Lower leg skin (tissue), 4 donors: ENCODE measurements around the gene SPON1. TPM values are rescaled to one million over a fixed set of nuclear protein-coding genes. Genes with fewer than 3 reads are reported as not detected.
"Not testable (repeated sequence)": the region's sequence is repeated elsewhere in the genome, so short reads cannot be mapped to it uniquely, and the experiment has no call there.

ENCODE experiments used
- DNase-seq, 2 donors: peaks; one replicate each; pipeline ENCODE4 v3.0.0-alpha.2; 2019; ENCODE audit warnings: low spot score in 2 of 2
- H3K4me3 ChIP-seq: fragments of 200-600 bp; sonication (generic); 2 replicates; pipeline ENCODE4 v1.5.1; 2017; ENCODE audit warnings: mild to moderate bottlenecking, low read depth; ENCODE audit not compliant: poor library complexity, severe bottlenecking
- POLR2A ChIP-seq, 2 donors: fragments of 450-650 bp; IDR thresholded peaks; one replicate each; pipeline ENCODE4 v1.6.1; 2016 to 2017; ENCODE audit warnings: antibody characterized with exemption in 2 of 2, mild to moderate bottlenecking in 1 of 2, moderate library complexity in 1 of 2
- WGBS, 2 donors: methylation state at CpG; one replicate each; pipeline ENCODE4 v1.1.5; 2018; 5-methylcytosine and 5-hydroxymethylcytosine counted together
- intact Hi-C: fragments of 100-400 bp; cut with DNase I; formaldehyde crosslinking; loops from one replicate; pipeline ENCODE4 v1.15.0; 2023; ENCODE audit warnings: low total_unique reads
- total RNA-seq, 4 donors: library from RNA; depleted of rRNA; stranded (reverse); fragments of >200 nt; gene quantifications; one replicate each; pipeline ENCODE4 v1.1.0, GENCODE V29; 2016
- TF ChIP-seq, protein P1 (sequence below), 3 donors: fragments of 450-650 bp; IDR thresholded peaks; one replicate each; pipeline ENCODE4 v1.5.1; 2016; ENCODE audit warnings: antibody characterized with exemption in 3 of 3, mild to moderate bottlenecking in 3 of 3, moderate library complexity in 2 of 3

Gene SPON1
- total RNA-seq, 4 donors from 2014 or later = 3.8 to 12.3 (median 5.1) TPM

GRCh38 chr11:14079011-14079410, 116.5 kb downstream of the SPON1 start:
- intact Hi-C loops = no loop called here
- WGBS, 2 donors = 57 to 63% methylated on average over 4 of the region's 4 CpGs
- no peak for TF ChIP-seq POLR2A (IDR thresholded peaks at IDR 0.05)
- no peak overlapping the region for H3K4me3 ChIP-seq
- no peak for DNase-seq

DNA sequence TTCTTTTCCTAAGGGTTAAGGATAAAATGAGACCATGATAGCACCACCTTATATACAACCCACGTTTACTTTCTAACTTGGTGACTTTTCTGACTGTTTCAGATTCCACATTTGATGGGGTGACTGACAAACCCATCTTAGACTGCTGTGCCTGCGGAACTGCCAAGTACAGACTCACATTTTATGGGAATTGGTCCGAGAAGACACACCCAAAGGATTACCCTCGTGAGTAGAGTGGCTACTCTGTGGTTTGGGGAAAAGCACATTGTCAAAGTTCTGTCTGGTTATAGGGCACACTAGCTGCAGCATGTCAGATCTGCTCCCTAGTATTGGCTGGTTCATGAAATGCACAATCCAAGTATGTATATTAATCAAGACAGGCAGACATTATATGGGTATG, 117.3 kb downstream of the SPON1 start:
- WGBS, 2 donors = 36 to 52% methylated on average over 4 of the region's 4 CpGs
- DNase-seq = no peak
- intact Hi-C loops = no loop called here
- TF ChIP-seq POLR2A (IDR thresholded peaks at IDR 0.05) = no peak
- TF ChIP-seq, protein P1, sequence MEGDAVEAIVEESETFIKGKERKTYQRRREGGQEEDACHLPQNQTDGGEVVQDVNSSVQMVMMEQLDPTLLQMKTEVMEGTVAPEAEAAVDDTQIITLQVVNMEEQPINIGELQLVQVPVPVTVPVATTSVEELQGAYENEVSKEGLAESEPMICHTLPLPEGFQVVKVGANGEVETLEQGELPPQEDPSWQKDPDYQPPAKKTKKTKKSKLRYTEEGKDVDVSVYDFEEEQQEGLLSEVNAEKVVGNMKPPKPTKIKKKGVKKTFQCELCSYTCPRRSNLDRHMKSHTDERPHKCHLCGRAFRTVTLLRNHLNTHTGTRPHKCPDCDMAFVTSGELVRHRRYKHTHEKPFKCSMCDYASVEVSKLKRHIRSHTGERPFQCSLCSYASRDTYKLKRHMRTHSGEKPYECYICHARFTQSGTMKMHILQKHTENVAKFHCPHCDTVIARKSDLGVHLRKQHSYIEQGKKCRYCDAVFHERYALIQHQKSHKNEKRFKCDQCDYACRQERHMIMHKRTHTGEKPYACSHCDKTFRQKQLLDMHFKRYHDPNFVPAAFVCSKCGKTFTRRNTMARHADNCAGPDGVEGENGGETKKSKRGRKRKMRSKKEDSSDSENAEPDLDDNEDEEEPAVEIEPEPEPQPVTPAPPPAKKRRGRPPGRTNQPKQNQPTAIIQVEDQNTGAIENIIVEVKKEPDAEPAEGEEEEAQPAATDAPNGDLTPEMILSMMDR (IDR thresholded peaks at IDR 0.05) = no peak
- H3K4me3 ChIP-seq = no peak overlapping the region

DNA sequence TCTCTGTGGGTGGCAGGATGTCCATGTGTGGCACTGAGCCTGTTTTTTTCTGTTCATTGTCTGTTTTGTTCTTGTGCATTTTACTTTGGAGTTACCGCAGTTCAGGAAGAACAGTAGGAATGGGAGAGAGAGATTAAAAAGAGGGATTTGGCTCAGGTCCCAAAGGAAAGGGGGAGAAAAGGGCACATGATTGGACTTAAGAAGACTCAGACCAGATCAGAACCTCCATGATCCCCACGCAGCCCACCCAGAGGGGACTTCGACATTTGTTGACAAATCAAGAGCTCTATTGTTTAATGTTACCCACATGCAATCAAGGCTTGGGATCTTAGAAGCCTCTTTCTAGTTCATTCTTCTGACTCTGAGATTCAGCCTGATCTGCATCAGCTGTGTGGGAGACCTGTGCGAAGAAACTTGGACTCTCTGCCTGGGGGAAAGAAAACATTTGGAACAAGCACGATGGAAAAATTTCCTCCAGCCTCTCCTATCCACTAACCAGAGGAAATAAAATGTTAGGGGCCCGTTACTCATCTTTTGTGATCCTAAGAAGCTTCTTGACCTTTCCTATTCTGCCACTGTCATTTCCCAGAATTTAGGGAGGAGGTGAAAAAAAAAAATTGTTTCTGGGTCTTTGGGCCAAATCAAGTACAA, 119.2 kb downstream of the SPON1 start:
- 47 to 48% methylated on average over 6 of the region's 6 CpGs for WGBS, 2 donors
- H3K4me3 ChIP-seq = no peak overlapping the region
- no peak for DNase-seq
- intact Hi-C loops = no loop called here
- TF ChIP-seq POLR2A (IDR thresholded peaks at IDR 0.05) = no peak
- TF ChIP-seq, protein P1 (IDR thresholded peaks at IDR 0.05) = no peak

DNA sequence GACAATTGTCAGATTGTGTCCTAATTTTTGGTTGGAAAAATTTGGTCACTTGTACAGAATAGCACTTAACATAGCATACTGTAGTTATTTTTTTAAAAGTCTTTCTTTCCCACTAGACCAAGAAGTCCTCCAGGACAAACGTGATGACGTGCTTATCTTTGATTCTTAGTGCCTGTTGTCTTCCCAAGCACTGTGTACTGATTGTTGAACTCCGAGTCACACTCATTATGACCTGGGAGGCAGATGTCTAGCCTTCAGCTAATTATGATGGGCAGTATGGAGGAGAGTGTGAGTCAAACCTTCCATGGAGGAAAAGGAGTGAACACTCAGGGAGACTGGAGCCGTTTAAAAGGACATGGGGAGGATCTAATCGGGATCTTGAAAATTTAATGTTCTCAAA, 119.8 kb downstream of the SPON1 start:
- TF ChIP-seq POLR2A (IDR thresholded peaks at IDR 0.05) = no peak
- TF ChIP-seq, protein P1 (IDR thresholded peaks at IDR 0.05) = no peak
- DNase-seq = no peak
- intact Hi-C loops = no loop called here
- no peak overlapping the region for H3K4me3 ChIP-seq
- 40 to 44% methylated on average over 5 of the region's 5 CpGs for WGBS, 2 donors

- WGBS, 2 donors = 62 to 68% methylated on average over 2 of the region's 2 CpGs
- DNase-seq, intact Hi-C loops, H3K4me3 ChIP-seq: not testable (repeated sequence)
These were observed 126.3 kb downstream of the SPON1 start for GRCh38 chr11:14088861-14089260.

DNA sequence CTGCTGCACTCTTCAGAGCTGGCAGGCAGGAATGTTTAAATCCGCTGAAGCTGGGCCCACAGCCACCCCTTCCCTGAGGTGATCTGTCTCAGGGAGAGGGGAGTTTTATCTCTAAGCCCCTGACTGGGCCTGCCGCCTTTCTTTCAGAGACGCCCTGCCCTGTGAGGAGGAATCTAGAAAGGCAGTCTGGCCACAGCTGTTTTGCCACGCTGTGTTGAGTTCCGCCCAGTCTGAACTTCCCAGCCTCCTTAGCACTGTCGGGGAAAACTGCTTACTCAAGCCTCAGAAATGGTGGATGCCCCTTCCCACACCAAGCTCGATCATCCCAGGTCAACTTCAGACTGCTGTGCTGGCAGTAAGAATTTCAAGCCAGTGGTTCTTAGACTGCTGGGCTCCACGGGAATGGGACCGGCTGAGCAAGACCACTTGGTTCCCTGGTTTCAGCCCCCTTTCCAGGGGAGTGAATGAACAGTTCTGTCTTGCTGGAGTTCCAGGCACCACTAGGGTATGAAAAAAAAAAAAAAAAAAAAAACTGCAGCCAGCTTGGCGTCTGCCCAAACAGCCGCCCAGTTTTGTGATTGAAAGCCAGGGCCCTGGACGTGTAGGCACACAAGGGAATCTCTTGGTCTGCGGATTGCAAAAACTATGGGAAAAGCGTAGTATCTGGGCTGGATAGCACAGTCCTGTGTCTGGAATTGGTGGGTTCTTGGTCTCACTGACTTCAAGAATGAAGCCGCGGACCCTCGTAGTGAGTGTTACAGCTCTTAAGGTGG, 127.4 kb downstream of the SPON1 start:
- 71 to 74% methylated on average over 17 of the region's 17 CpGs for WGBS, 2 donors
- intact Hi-C loops = no loop called here
- DNase-seq = no peak
- no peak overlapping the region for H3K4me3 ChIP-seq
- TF ChIP-seq POLR2A (IDR thresholded peaks at IDR 0.05) = no peak
- TF ChIP-seq, protein P1 (IDR thresholded peaks at IDR 0.05) = no peak

DNA sequence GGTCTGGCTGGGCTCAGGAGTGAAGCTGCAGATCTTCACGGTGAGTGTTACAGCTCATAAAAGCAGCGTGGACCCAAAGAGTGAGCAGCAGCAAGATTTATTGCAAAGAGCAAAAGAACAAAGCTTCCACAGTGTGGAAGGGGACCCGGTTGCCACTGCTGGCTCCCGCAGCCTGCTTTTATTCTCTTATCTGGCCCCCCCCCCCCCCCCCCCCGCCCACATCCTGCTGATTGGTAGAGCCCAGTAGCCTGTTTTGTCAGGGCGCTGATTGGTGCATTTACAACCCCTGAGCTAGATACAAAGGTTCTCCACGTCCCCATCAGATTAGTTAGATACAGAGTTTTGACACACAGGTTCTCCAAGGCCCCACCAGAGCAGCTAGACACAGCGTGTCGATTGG, 128.1 kb downstream of the SPON1 start:
- H3K4me3 ChIP-seq, DNase-seq, intact Hi-C loops: not testable (repeated sequence)
- WGBS, 2 donors = 76 to 86% methylated on average over 6 to 9 of the region's 9 CpGs
